ENCODE data around the gene SLC13A1.

DNA sequence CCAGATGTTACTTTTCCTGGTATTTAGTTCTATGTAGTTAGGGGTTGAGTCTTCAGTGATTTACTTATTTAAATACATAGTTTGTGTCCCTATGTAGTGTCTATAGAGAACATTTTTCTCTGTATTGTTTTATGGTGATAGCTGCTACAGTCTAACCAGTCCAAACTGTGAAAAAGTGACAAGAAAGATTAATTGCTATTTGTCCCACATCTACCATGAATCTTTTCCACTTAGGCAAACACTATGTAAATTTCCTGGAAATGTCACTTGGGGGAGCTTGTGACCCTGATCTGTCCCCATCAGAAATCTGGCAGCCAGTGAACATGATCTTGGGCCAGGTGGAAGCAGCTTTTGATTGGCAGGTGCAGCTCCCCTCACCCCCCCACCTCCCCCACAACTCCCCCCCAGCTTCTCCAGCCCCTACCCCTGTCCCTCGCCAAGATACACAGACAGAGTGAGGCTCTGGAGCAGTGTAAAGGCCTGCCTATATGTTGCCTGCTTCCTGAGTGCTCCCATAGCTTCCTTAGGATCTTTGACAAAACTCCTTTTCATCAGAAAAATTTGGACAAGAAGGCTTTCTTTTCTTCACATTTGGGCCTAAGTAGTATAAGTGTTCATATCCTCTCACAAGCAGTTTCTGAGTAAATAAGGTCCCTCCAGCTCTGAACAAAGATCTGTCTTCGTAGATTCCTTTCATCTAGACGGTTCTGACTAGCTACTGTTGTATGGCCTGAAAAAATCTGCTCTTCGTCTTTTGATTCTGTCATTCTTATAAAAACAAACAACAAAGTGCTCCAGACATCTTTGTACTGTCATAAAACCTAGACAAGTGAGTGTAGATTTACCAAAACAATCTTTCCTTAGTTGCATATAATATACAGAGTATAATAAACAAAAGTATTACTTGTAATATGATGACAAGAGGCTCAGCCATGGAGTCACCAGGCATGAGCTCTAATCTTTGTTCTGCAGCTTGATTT, 31.5 kb upstream of the SLC13A1 start:
- TF ChIP-seq POLR2AphosphoS5 (IDR thresholded peaks at IDR 0.05; ENCODE audit: low read depth, low read length) (no peak), SIN3A (IDR thresholded peaks at IDR 0.05; ENCODE audit: borderline replicate concordance, insufficient read depth, low read length) (no peak), FOXP2 (optimal IDR thresholded peaks at IDR 0.05; ENCODE audit: borderline replicate concordance, extremely low read depth, extremely low read length, insufficient read depth) (no peak), TAF1 (IDR thresholded peaks at IDR 0.05; ENCODE audit: borderline replicate concordance, insufficient read depth, low read length) (no peak)

All from PFSK-1 (cell line).